GM23338 (cell line): ENCODE data around the gene GRIK2. TPM values are rescaled to one million over a fixed set of nuclear protein-coding genes. Genes with fewer than 3 reads are reported as not detected.

Experiments used
- ATAC-seq: fragments of 200-7000 bp; cut with Tn5 transposase; 3 replicates; pipeline ENCODE4 v1.9.1; 2020
- DNase-seq: peaks from one replicate; pipeline ENCODE4 v3.0.0-alpha.2; 2015; ENCODE audit warnings: low spot score
- H2AFZ ChIP-seq: fragments of 200-600 bp; sonication (generic); 2 replicates; pipeline ENCODE4 v1.8.0; 2016; ENCODE audit warnings: antibody characterized with exemption, mild to moderate bottlenecking, moderate library complexity
- H3F3A ChIP-seq: fragments of 200-600 bp; sonication (generic); replicated peaks from 2 replicates; pipeline ENCODE4 v1.8.0; 2017; ENCODE audit warnings: antibody characterized with exemption, mixed run types, low read depth
- H3K27ac ChIP-seq: fragments of 200-600 bp; sonication (generic); 2 replicates; pipeline ENCODE4 v1.6.1; 2016; ENCODE audit warnings: low read depth
- H3K27me3 ChIP-seq: fragments of 200-600 bp; sonication (generic); 2 replicates; pipeline ENCODE4 v1.8.0; 2016; ENCODE audit warnings: mild to moderate bottlenecking, mixed run types, moderate library complexity; ENCODE audit not compliant: insufficient read depth
- H3K36me3 ChIP-seq: fragments of 200-600 bp; sonication (generic); 2 replicates; pipeline ENCODE4 v1.8.0; 2016; ENCODE audit warnings: mild to moderate bottlenecking; ENCODE audit not compliant: insufficient read depth
- H3K4me1 ChIP-seq: fragments of 200-600 bp; sonication (generic); 2 replicates; pipeline ENCODE4 v1.8.0; 2016; ENCODE audit warnings: mild to moderate bottlenecking, moderate library complexity; ENCODE audit not compliant: insufficient read depth
- H3K4me2 ChIP-seq: fragments of 200-600 bp; sonication (generic); 2 replicates; pipeline ENCODE4 v1.7.1; 2017; ENCODE audit warnings: mixed run types
- H3K4me3 ChIP-seq: fragments of 200-600 bp; sonication (generic); 2 replicates; pipeline ENCODE4 v1.6.1; 2016; ENCODE audit warnings: mixed run types
- H3K79me2 ChIP-seq: fragments of 200-600 bp; sonication (generic); replicated peaks from 2 replicates; pipeline ENCODE4 v1.8.0; 2017; ENCODE audit warnings: mild to moderate bottlenecking; ENCODE audit not compliant: insufficient read depth
- H3K9me2 ChIP-seq: fragments of 200-600 bp; sonication (generic); 2 replicates; pipeline ENCODE4 v1.8.0; 2017; ENCODE audit not compliant: insufficient read depth
- H4K20me1 ChIP-seq: fragments of 200-600 bp; sonication (generic); replicated peaks from 2 replicates; pipeline ENCODE4 v1.8.0; 2017; ENCODE audit warnings: mild to moderate bottlenecking; ENCODE audit not compliant: insufficient read depth
- H3K27ac Mint-ChIP-seq: 2 replicates; pipeline ENCODE4 v1.8.0; 2020; ENCODE audit warnings: inconsistent platforms, mild to moderate bottlenecking, moderate library complexity, mixed read lengths
- H3K27me3 Mint-ChIP-seq: 3 replicates; pipeline ENCODE4 v1.8.0; 2022; ENCODE audit warnings: low read depth, mild to moderate bottlenecking, moderate library complexity, mixed read lengths, inconsistent platforms; ENCODE audit not compliant: insufficient read depth, poor library complexity
- H3K36me3 Mint-ChIP-seq: 3 replicates; pipeline ENCODE4 v1.8.0; 2021; ENCODE audit warnings: low read depth, mild to moderate bottlenecking, inconsistent platforms, moderate library complexity, mixed read lengths
- H3K4me1 Mint-ChIP-seq: 3 replicates; pipeline ENCODE4 v1.8.0; 2020; ENCODE audit warnings: mild to moderate bottlenecking, inconsistent platforms, mixed read lengths
- H3K4me3 Mint-ChIP-seq: 3 replicates; pipeline ENCODE4 v1.8.0; 2021; ENCODE audit warnings: moderate library complexity, mild to moderate bottlenecking, inconsistent platforms, mixed read lengths
- H3K9me3 Mint-ChIP-seq: 3 replicates; pipeline ENCODE4 v1.8.0; 2020; ENCODE audit warnings: moderate library complexity, mild to moderate bottlenecking, inconsistent platforms, mixed read lengths
- CREB1 ChIP-seq: fragments of 250-450 bp; sonication (Bioruptor Pico); IDR thresholded peaks from 2 replicates; pipeline ENCODE4 v1.5.0; 2020; ENCODE audit warnings: low read depth, mild to moderate bottlenecking, moderate library complexity
- EZH2 ChIP-seq: fragments of 200-600 bp; sonication (generic); IDR thresholded peaks from one replicate; pipeline ENCODE4 v1.8.0; 2017; ENCODE audit warnings: antibody characterized with exemption, mild to moderate bottlenecking, low read depth; ENCODE audit not compliant: unreplicated experiment
- EZH2phosphoT487 ChIP-seq: fragments of 200-600 bp; sonication (generic); IDR thresholded peaks from one replicate; pipeline ENCODE4 v1.8.1; 2018; ENCODE audit warnings: antibody characterized with exemption; ENCODE audit not compliant: unreplicated experiment
- JUNB ChIP-seq: IDR thresholded peaks from one replicate; pipeline ENCODE4 v1.6.1; 2016; ENCODE audit warnings: antibody characterized with exemption; ENCODE audit not compliant: unreplicated experiment
- POLR2AphosphoS5 ChIP-seq: IDR thresholded peaks from 2 replicates; pipeline ENCODE4 v1.6.1; 2016; ENCODE audit warnings: antibody characterized with exemption, low read depth
- STAT1 ChIP-seq: IDR thresholded peaks from one replicate; pipeline ENCODE4 v1.6.1; 2016; ENCODE audit warnings: antibody characterized with exemption; ENCODE audit not compliant: unreplicated experiment
- ZNF331 ChIP-seq: fragments of 250-450 bp; sonication (Bioruptor Pico); IDR thresholded peaks from 2 replicates; pipeline ENCODE4 v1.5.0; 2020; ENCODE audit warnings: low read depth, mild to moderate bottlenecking, moderate library complexity
- polyA plus RNA-seq: library from polyadenylated mRNA; unstranded; fragments of >200 nt; fragmentation: Nextera tagmentation; extraction: Ambion mirVana; gene quantifications from 2 replicates; pipeline ENCODE4 v1.2.1, GENCODE V29; 2016
- total RNA-seq: library from RNA; depleted of rRNA; stranded (reverse); fragments of >200 nt; shearing (Covaris generic); gene quantifications from 2 replicates; pipeline ENCODE4 v1.2.3, GENCODE V29; 2014
- TF ChIP-seq, protein P1 (sequence below), 2 experiments: fragments of 200-600 bp in 1 of 2; sonication (generic) in 1 of 2; conservative IDR thresholded peaks; 2 replicates each; pipeline versions ENCODE4 v1.5.1 to v1.6.1; 2016 to 2017; ENCODE audit warnings: antibody characterized with exemption in 2 of 2, low read depth in 2 of 2, mild to moderate bottlenecking in 2 of 2, moderate library complexity in 1 of 2
- TF ChIP-seq, protein P2 (sequence below): IDR thresholded peaks from 2 replicates; pipeline ENCODE4 v1.6.1; 2016; ENCODE audit warnings: antibody characterized with exemption
- TF ChIP-seq, protein P3 (sequence below): fragments of 250-450 bp; sonication (Bioruptor Pico); IDR thresholded peaks from 2 replicates; pipeline ENCODE4 v1.5.0; 2020; ENCODE audit warnings: mild to moderate bottlenecking, moderate library complexity

Gene GRIK2
- total and polyA plus RNA-seq, 2 experiments from 2014 or later: 0.73 to 3.0 TPM

DNA sequence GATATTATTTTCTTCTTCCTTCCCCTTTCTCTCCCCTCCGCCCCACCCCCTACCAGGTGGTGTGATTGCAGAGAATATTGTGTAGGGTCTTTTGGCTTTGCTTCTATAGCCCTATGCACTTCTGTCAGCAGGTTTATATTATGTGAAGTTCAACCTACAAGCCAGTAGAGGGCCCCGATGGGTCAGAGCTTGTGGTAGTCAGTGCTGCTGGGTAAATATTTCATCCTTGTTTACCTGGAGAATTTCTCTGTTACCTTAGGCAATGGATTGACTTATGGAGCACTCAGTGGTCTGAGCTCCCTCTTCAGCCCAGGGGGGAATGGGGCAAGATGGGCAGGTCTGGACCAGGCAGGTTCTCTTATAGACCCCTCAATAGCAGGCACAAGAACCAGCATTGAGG lies 720.9 kb downstream of the GRIK2 start:
- H3K9me3 Mint-ChIP-seq: no peaks in the 10 kb centered on the region; the same call in 2 of the 3 replicates
- Histone ChIP-seq H3F3A (no peaks in the 10 kb centered on the region), H3K4me3 (no peak overlapping the region), H3K27ac (no peak overlapping the region), H3K9me2 (no peaks in the 10 kb centered on the region), H3K79me2 (no peaks in the 10 kb centered on the region), H3K4me2 (no peak overlapping the region), H3K36me3 (no peaks in the 10 kb centered on the region), H4K20me1 (no peaks in the 10 kb centered on the region), H2AFZ (no peak overlapping the region), H3K27me3 (no peaks in the 10 kb centered on the region), H3K4me1 (no peaks in the 10 kb centered on the region)
- H3K27ac Mint-ChIP-seq: no peak overlapping the region
- DNase-seq (peak; percentile 72), ATAC-seq (peak; percentile 86)
- H3K4me1 Mint-ChIP-seq: peaks cover 4% of the 10 kb centered on the region; the same call in 1 of the 3 replicates
- H3K36me3 Mint-ChIP-seq: no peaks in the 10 kb centered on the region; the same call in 2 of the 3 replicates
- no peak overlapping the region for H3K4me3 Mint-ChIP-seq
- no peaks in the 10 kb centered on the region for H3K27me3 Mint-ChIP-seq
- TF ChIP-seq, protein P1, sequence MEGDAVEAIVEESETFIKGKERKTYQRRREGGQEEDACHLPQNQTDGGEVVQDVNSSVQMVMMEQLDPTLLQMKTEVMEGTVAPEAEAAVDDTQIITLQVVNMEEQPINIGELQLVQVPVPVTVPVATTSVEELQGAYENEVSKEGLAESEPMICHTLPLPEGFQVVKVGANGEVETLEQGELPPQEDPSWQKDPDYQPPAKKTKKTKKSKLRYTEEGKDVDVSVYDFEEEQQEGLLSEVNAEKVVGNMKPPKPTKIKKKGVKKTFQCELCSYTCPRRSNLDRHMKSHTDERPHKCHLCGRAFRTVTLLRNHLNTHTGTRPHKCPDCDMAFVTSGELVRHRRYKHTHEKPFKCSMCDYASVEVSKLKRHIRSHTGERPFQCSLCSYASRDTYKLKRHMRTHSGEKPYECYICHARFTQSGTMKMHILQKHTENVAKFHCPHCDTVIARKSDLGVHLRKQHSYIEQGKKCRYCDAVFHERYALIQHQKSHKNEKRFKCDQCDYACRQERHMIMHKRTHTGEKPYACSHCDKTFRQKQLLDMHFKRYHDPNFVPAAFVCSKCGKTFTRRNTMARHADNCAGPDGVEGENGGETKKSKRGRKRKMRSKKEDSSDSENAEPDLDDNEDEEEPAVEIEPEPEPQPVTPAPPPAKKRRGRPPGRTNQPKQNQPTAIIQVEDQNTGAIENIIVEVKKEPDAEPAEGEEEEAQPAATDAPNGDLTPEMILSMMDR (conservative IDR thresholded peaks at IDR 0.05; ENCODE audit: low read depth in 2 of 2): peak; percentile 77 to 79
- no peak for TF ChIP-seq EZH2phosphoT487

DNA sequence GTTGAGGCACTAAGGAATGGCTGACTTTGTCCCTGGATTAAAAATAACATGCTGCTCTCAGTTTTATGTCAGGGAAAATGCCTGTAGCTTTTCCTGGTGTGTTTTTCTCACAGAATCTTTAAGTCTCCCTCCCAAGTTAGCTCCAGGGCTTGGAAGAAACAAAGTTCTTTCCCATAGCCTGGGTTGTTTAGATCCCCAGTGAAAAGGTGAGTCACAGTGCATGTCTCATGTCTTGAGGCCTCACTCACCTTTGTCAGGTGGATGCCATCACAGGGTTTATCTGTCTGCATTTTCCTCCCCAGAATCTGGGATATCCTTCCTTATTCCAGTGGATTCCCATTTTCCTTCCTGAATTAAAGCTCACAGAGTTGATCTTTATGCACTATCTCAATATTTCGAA lies 722.4 kb downstream of the GRIK2 start:
- TF ChIP-seq POLR2AphosphoS5 (no peak), CREB1 (CRISPR knock-in tag) (no peak), STAT1 (no peak), EZH2 (no peak), JUNB (no peak), ZNF331 (CRISPR knock-in tag) (no peak)
- TF ChIP-seq, protein P2, sequence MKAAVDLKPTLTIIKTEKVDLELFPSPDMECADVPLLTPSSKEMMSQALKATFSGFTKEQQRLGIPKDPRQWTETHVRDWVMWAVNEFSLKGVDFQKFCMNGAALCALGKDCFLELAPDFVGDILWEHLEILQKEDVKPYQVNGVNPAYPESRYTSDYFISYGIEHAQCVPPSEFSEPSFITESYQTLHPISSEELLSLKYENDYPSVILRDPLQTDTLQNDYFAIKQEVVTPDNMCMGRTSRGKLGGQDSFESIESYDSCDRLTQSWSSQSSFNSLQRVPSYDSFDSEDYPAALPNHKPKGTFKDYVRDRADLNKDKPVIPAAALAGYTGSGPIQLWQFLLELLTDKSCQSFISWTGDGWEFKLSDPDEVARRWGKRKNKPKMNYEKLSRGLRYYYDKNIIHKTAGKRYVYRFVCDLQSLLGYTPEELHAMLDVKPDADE: no peak
- TF ChIP-seq, protein P3, sequence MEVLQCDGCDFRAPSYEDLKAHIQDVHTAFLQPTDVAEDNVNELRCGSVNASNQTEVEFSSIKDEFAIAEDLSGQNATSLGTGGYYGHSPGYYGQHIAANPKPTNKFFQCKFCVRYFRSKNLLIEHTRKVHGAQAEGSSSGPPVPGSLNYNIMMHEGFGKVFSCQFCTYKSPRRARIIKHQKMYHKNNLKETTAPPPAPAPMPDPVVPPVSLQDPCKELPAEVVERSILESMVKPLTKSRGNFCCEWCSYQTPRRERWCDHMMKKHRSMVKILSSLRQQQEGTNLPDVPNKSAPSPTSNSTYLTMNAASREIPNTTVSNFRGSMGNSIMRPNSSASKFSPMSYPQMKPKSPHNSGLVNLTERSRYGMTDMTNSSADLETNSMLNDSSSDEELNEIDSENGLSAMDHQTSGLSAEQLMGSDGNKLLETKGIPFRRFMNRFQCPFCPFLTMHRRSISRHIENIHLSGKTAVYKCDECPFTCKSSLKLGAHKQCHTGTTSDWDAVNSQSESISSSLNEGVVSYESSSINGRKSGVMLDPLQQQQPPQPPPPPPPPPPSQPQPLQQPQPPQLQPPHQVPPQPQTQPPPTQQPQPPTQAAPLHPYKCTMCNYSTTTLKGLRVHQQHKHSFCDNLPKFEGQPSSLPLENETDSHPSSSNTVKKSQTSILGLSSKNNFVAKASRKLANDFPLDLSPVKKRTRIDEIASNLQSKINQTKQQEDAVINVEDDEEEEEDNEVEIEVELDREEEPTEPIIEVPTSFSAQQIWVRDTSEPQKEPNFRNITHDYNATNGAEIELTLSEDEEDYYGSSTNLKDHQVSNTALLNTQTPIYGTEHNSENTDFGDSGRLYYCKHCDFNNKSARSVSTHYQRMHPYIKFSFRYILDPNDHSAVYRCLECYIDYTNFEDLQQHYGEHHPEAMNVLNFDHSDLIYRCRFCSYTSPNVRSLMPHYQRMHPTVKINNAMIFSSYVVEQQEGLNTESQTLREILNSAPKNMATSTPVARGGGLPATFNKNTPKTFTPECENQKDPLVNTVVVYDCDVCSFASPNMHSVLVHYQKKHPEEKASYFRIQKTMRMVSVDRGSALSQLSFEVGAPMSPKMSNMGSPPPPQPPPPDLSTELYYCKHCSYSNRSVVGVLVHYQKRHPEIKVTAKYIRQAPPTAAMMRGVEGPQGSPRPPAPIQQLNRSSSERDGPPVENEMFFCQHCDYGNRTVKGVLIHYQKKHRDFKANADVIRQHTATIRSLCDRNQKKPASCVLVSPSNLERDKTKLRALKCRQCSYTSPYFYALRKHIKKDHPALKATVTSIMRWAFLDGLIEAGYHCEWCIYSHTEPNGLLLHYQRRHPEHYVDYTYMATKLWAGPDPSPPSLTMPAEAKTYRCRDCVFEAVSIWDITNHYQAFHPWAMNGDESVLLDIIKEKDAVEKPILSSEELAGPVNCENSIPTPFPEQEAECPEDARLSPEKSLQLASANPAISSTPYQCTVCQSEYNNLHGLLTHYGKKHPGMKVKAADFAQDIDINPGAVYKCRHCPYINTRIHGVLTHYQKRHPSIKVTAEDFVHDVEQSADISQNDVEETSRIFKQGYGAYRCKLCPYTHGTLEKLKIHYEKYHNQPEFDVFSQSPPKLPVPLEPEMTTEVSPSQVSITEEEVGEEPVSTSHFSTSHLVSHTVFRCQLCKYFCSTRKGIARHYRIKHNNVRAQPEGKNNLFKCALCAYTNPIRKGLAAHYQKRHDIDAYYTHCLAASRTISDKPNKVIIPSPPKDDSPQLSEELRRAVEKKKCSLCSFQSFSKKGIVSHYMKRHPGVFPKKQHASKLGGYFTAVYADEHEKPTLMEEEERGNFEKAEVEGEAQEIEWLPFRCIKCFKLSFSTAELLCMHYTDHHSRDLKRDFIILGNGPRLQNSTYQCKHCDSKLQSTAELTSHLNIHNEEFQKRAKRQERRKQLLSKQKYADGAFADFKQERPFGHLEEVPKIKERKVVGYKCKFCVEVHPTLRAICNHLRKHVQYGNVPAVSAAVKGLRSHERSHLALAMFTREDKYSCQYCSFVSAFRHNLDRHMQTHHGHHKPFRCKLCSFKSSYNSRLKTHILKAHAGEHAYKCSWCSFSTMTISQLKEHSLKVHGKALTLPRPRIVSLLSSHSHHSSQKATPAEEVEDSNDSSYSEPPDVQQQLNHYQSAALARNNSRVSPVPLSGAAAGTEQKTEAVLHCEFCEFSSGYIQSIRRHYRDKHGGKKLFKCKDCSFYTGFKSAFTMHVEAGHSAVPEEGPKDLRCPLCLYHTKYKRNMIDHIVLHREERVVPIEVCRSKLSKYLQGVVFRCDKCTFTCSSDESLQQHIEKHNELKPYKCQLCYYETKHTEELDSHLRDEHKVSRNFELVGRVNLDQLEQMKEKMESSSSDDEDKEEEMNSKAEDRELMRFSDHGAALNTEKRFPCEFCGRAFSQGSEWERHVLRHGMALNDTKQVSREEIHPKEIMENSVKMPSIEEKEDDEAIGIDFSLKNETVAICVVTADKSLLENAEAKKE (CRISPR knock-in tag): no peak
- no peak overlapping the region for H3K27ac ChIP-seq
- no peak overlapping the region for H2AFZ ChIP-seq
- H3K36me3 Mint-ChIP-seq: no peaks in the 10 kb centered on the region; the same call in 2 of the 3 replicates
- H3K4me3 ChIP-seq: no peak overlapping the region
- no peaks in the 10 kb centered on the region for H3K4me1 ChIP-seq
- ATAC-seq (no peak), DNase-seq (no peak)
- H3K9me3 Mint-ChIP-seq: no peaks in the 10 kb centered on the region; the same call in 2 of the 3 replicates
- H3K27ac Mint-ChIP-seq: no peak overlapping the region
- no peaks in the 10 kb centered on the region for H3K36me3 ChIP-seq
- H3K4me1 Mint-ChIP-seq: peaks cover 4% of the 10 kb centered on the region; the same call in 1 of the 3 replicates
- no peaks in the 10 kb centered on the region for H3F3A ChIP-seq
- no peaks in the 10 kb centered on the region for H3K9me2 ChIP-seq
- no peaks in the 10 kb centered on the region for H3K79me2 ChIP-seq
- no peaks in the 10 kb centered on the region for H4K20me1 ChIP-seq
- H3K4me2 ChIP-seq: no peak overlapping the region
- H3K4me3 Mint-ChIP-seq: no peak overlapping the region
- H3K27me3 ChIP-seq: no peaks in the 10 kb centered on the region
- H3K27me3 Mint-ChIP-seq: no peaks in the 10 kb centered on the region
